IPS-18c (cell line): Measurements from ENCODE around the gene RAD51B.
A peak's percentile ranks its signal among the peaks of the same experiment; 100 is the strongest.

Experiments used
- H3K4me3 ChIP-seq: 2 replicates; pipeline ENCODE4 v1.7.0; 2013; ENCODE audit warnings: low read depth, mild to moderate bottlenecking, low read length, moderate library complexity; ENCODE audit not compliant: insufficient read depth
- H3K9me3 ChIP-seq: one replicate; pipeline ENCODE4 v1.6.1; 2013; ENCODE audit warnings: mild to moderate bottlenecking, low read length, moderate library complexity; ENCODE audit not compliant: control insufficient read depth, insufficient read depth

The RAD51B gene

GRCh38 chr14:68341411-68342212 lies 522.0 kb downstream of the RAD51B start:
- Histone ChIP-seq H3K9me3 (no peaks in the 10 kb centered on the region), H3K4me3 (no peak overlapping the region)

GRCh38 chr14:68342216-68342763 lies 522.7 kb downstream of the RAD51B start:
- Histone ChIP-seq H3K4me3 (no peak overlapping the region), H3K9me3 (no peaks in the 10 kb centered on the region)

DNA sequence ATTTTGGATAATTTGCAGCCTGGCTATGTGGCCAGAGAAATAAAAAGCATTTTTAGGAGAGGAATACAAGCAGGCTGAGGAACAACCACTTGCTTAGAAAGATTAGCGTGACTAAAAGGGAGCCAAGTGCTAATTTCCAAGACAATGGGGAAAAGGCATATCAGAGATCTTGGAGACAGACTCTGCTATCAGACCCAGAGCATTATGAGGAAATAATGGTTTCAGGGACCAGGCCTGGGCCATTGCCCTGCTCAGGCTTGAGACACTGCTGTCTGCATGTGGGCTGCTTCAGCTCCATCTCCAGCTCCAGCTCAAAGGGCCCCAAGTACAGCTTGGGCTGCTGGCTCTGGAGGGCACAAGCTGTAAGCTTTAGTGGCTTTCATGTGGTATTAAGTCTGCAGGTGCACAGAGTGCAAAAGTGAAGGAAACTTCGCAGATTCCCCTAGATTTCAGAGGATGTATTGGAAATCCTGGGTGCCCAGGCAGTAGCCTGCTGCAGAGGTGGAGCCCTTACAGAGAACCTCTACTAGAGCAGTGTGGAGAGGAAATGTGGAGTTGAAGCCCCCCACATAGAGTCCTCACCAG lies 524.0 kb downstream of the RAD51B start:
- peaks cover 2% of the 10 kb centered on the region for H3K9me3 ChIP-seq
- no peak overlapping the region for H3K4me3 ChIP-seq

DNA sequence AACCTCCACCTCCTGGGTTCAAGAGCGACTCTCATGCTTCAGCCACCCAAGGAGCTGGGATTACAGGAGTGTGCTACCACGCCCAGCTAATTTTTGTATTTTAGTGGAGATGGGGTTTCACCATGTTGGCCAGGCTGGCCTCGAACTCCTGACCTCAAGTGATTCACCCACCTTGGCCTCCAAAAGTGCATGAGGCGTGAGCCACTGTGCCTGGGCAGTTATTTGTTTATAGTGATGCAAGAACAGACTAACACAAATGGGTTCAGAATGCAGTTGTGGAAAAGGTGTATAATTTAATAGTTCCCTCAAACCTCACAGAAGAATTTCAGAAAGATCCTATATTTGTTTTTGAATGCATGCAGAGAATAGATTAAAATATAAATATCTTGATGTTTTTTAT lies 526.2 kb downstream of the RAD51B start:
- peaks cover 2% of the 10 kb centered on the region for H3K9me3 ChIP-seq
- no peak overlapping the region for H3K4me3 ChIP-seq

DNA sequence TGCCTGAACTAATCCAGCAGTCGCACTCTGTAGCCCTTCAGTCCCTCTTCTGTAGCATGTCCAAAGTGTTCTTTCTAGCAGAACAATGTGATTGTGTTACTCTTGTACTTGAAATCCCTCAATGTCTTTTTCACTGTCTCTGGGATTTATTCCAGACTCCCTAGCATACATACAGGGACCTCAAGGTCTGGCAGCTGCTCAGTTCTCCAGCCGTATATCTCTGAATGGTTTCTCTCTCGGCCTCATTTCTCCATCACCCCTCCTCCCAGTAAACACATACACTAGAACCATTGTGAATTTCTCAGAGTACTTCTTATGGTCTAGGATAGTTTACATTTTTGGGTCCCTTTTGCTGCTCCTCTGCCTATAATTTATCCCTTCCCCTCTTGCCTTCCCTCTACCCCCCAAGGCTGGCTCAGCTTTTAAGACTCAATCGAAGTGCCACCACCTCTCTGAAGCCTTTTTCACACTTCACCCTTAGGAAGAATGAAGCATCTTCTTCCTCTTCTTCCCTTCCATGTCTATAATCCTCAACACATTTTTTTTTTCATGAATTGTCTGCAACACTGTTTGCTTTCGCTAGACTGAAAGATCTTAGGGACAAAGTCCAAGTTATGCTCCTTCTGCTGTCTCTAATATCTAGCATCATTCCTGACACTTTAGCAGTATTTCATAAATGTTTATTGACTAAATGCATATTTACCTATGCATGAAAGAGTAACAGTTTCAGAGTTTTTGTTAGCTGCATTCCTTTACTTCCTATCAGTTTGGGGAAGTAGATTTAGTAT lies 527.2 kb downstream of the RAD51B start:
- H3K9me3 ChIP-seq: peaks cover 2% of the 10 kb centered on the region
- no peak overlapping the region for H3K4me3 ChIP-seq

GRCh38 chr14:68349900-68350629 lies 530.5 kb downstream of the RAD51B start:
- no peak overlapping the region for H3K4me3 ChIP-seq

DNA sequence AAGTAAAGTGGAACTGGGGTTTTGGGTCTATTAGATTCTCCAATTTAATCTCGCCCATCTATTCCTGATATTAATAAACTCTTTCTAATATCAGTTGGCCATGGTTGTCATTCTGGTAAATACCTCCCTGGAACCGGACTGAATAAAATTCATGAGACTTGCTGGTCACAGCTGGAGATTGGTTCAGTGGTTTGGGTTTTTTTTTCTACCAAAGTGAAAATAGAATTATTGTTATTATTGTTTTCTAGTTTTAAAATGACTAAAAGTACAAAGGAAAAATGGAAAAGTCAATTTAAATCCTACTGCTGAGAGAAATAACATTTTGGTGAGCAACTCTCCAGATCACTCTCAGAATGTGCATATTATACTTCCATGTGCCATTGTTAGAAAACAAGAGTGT lies 535.8 kb downstream of the RAD51B start:
- no peaks in the 10 kb centered on the region for H3K9me3 ChIP-seq

More at GRCh38 chr14:68349900-68350629, 530.5 kb downstream of the RAD51B start:
- H3K9me3 ChIP-seq: peaks cover 2% of the 10 kb centered on the region

GRCh38 chr14:68357777-68358176 lies 538.2 kb downstream of the RAD51B start:
- H3K4me3 ChIP-seq: no peak overlapping the region
- no peaks in the 10 kb centered on the region for H3K9me3 ChIP-seq

More for the DNA sequence above, 535.8 kb downstream of the RAD51B start:
- no peak overlapping the region for H3K4me3 ChIP-seq

GRCh38 chr14:68358500-68358899 lies 538.9 kb downstream of the RAD51B start:
- H3K9me3 ChIP-seq: no peaks in the 10 kb centered on the region
- H3K4me3 ChIP-seq: no peak overlapping the region

DNA sequence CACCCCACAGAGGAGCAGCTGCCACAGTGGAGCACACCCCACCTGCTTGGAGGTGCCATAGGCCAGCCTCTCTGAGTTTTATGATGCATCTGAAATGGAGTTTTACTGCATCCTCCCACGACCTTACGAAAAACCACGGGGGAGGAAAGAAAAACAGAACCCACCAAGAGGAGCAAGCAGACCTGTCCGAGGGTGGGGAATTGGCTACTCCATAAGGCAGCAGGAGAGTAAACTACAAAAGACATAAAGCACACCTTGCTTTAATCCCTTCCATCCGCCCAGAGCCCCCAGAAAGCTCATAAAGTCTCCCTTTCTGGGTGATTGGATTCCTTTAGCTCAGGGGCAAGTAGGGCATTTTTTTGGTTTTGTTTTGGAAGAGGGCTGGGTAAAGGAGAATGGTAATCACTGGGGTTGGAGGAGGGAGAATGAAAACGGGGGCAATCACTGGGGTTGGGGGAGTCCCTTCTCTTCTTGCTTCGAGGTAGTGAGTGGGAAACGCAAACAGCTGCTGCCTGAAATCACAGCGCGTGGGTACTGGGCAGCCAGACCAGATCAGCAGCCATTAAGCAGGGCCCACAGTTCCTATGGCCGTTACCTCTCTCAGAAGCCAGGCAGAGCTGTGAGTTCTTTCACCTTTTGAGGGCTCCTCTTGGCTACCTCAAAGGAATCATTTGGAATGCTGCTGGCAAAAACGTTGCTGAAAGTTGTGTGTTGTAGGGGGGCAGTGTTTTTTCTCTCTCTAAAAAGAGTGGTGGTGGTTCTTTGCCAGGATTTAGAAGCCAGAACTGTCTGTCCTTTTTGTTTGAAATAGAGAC lies 539.6 kb downstream of the RAD51B start:
- Histone ChIP-seq H3K9me3 (no peaks in the 10 kb centered on the region), H3K4me3 (no peak overlapping the region)

GRCh38 chr14:68359837-68360552 lies 540.4 kb downstream of the RAD51B start:
- Histone ChIP-seq H3K4me3 (no peak overlapping the region), H3K9me3 (no peaks in the 10 kb centered on the region)

DNA sequence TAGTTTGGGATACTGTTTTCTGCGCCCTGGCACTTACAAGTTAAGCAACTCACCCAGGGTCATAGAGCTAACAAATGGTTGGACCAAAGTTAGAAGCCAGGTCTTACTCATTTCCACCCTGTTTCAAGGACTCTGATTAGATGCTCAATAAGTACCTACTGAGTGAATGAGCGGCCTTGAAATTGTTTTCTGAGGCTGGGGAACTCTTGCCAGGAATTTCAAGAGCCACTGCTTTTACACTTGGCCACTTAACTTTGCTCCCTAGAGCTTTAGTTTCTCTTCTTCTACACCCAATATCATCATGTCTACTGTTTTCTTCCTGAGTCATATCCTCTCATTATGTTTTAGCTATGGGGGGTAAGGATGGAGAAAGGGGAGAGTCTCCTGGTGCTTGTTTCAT lies 541.7 kb downstream of the RAD51B start:
- no peaks in the 10 kb centered on the region for H3K9me3 ChIP-seq
- no peak overlapping the region for H3K4me3 ChIP-seq

DNA sequence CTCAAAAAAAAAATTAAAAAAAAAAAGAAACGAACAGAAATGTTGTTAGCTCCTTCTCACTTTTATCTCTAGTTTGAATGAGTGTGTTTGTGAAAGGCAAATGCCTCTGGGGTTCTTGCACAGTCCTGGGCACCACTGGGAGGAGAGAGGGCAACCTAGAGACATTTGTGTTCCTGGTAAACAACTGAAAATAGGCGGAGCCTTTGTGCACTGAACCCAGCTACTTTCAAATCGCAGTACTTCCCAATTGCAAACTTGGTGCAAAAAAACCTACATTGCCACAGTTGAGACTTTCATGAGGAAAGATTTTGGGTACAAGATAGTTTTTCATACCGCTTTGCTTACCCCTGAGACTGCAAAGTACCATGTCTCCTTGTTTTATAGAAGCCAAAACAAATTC lies 543.3 kb downstream of the RAD51B start:
- Histone ChIP-seq H3K4me3 (no peak overlapping the region), H3K9me3 (no peaks in the 10 kb centered on the region)

GRCh38 chr14:68363466-68363842 lies 543.9 kb downstream of the RAD51B start:
- Histone ChIP-seq H3K9me3 (no peaks in the 10 kb centered on the region), H3K4me3 (peak overlapping the region; percentile 58)

- Histone ChIP-seq H3K9me3 (no peaks in the 10 kb centered on the region), H3K4me3 (peak overlapping the region; percentile 58)
Observed at GRCh38 chr14:68363843-68364767, 544.5 kb downstream of the RAD51B start.
